H1 (cell line): ENCODE measurements around the gene DAB2IP.

Experiments used
- CEBPB ChIP-seq: IDR thresholded peaks from 2 replicates; pipeline ENCODE4 v1.6.1; 2012; ENCODE audit warnings: low read depth, low read length
- CREB1 ChIP-seq: IDR thresholded peaks from 2 replicates; pipeline ENCODE4 v1.6.1; 2012; ENCODE audit warnings: inconsistent platforms
- CTCF ChIP-seq, 3 experiments: IDR thresholded peaks; 1 replicate in 2 of 3; 2 replicates in 1 of 3; pipeline versions ENCODE4 v1.5.1 to v1.6.1; 2011; ENCODE audit warnings: low read length in 3 of 3, mild to moderate bottlenecking in 3 of 3, inconsistent platforms in 2 of 3, low read depth in 1 of 3, moderate library complexity in 1 of 3; ENCODE audit not compliant: insufficient read depth in 1 of 3; ENCODE audit errors: control extremely low read depth in 1 of 3
- EP300 ChIP-seq, 2 experiments: IDR thresholded peaks; 1 replicate in 1 of 2; 2 replicates in 1 of 2; pipeline ENCODE4 v1.6.1; 2011 to 2012; ENCODE audit warnings: low read depth in 2 of 2, low read length in 2 of 2, mild to moderate bottlenecking in 2 of 2, borderline replicate concordance in 1 of 2, inconsistent platforms in 1 of 2, moderate library complexity in 1 of 2
- EZH2 ChIP-seq: fragments of 200-600 bp; sonication (generic); IDR thresholded peaks from 2 replicates; pipeline ENCODE4 v1.7.1; 2012; ENCODE audit warnings: low read depth, mild to moderate bottlenecking, moderate library complexity, low read length, inconsistent platforms; ENCODE audit not compliant: severe bottlenecking
- FOSL1 ChIP-seq: IDR thresholded peaks from 2 replicates; pipeline ENCODE4 v1.6.1; 2011; ENCODE audit warnings: mild to moderate bottlenecking, low read depth, low read length, moderate library complexity; ENCODE audit not compliant: insufficient read depth
- JUND ChIP-seq: IDR thresholded peaks from 2 replicates; pipeline ENCODE4 v1.6.1; 2011; ENCODE audit warnings: mild to moderate bottlenecking, improper control_type of control experiment, low read length
- PHF8 ChIP-seq: fragments of 200-600 bp; sonication (generic); conservative IDR thresholded peaks from 2 replicates; pipeline ENCODE4 v1.7.1; 2012; ENCODE audit warnings: low read depth, mild to moderate bottlenecking, inconsistent platforms, low read length, moderate library complexity
- POLR2A ChIP-seq, 2 experiments: IDR thresholded peaks; 1 replicate in 1 of 2; 2 replicates in 1 of 2; pipeline ENCODE4 v1.6.1; 2011; ENCODE audit warnings: low read depth in 2 of 2, low read length in 2 of 2, mild to moderate bottlenecking in 2 of 2; ENCODE audit errors: control extremely low read depth in 1 of 2
- POLR2AphosphoS5 ChIP-seq: IDR thresholded peaks from 2 replicates; pipeline ENCODE4 v1.6.1; 2011; ENCODE audit warnings: low read depth, low read length
- TAF1 ChIP-seq: IDR thresholded peaks from 2 replicates; pipeline ENCODE4 v1.6.1; 2011; ENCODE audit warnings: mild to moderate bottlenecking, low read depth, low read length
- TEAD4 ChIP-seq: IDR thresholded peaks from 2 replicates; pipeline ENCODE4 v1.6.1; 2012; ENCODE audit warnings: low read depth, low read length, inconsistent platforms, mixed read lengths
- YY1 ChIP-seq: IDR thresholded peaks from 2 replicates; pipeline ENCODE4 v1.6.1; 2011; ENCODE audit warnings: low read depth, mild to moderate bottlenecking, low read length
- TF ChIP-seq, protein P1 (sequence below): IDR thresholded peaks from 2 replicates; pipeline ENCODE4 v1.6.1; 2012; ENCODE audit warnings: low read length, inconsistent platforms

DNA sequence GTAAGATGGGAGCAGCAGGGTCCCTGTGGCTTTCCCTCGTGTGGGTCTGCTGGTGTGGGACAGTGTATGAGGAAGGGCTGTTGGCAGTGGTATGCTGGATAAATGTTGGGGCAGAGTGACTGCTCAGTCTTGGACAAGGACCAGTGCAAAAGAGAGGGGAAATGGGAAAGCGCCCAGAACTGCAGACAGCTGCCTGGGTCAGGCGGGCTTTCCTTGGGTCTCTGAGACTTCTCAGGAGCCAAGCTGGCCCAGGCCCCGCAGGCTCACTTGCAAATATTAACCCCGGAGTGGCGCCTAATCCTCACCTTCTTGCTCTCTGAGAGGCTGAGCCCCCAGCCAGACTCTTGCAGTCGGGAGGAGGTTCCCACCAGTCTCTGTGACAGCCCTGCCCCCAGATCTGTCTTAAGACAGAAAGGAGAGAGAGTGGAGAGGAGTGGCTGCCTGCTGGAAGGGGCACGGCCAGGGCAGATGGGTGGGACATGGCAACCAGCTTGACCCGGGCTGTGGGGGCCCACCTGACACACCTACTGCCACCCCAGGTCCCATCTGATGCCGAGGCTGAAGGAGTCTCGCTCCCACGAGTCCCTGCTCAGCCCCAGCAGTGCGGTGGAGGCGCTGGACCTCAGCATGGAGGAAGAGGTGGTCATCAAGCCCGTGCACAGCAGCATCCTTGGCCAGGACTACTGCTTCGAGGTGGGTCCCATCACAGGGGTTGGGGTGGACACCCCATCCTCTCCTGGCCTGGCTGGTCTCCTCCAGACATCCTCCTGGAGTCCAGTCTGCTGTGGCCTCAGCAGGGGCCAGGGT, 105.2 kb downstream of the DAB2IP start:
- TF ChIP-seq CTCF (IDR thresholded peaks at IDR 0.05; ENCODE audit: control extremely low read depth in 1 of 3, insufficient read depth in 1 of 3, low read depth in 1 of 3, low read length in 3 of 3) (no peak), FOSL1 (no peak), EZH2 (no peak), JUND (no peak), CEBPB (no peak), POLR2A (IDR thresholded peaks at IDR 0.05; ENCODE audit: control extremely low read depth in 1 of 2, low read depth in 2 of 2, low read length in 2 of 2) (no peak), EP300 (IDR thresholded peaks at IDR 0.05; ENCODE audit: borderline replicate concordance in 1 of 2, low read depth in 2 of 2, low read length in 2 of 2) (no peak), TEAD4 (no peak), YY1 (no peak), TAF1 (no peak), PHF8 (no peak), CREB1 (no peak), POLR2AphosphoS5 (no peak)
- TF ChIP-seq, protein P1, sequence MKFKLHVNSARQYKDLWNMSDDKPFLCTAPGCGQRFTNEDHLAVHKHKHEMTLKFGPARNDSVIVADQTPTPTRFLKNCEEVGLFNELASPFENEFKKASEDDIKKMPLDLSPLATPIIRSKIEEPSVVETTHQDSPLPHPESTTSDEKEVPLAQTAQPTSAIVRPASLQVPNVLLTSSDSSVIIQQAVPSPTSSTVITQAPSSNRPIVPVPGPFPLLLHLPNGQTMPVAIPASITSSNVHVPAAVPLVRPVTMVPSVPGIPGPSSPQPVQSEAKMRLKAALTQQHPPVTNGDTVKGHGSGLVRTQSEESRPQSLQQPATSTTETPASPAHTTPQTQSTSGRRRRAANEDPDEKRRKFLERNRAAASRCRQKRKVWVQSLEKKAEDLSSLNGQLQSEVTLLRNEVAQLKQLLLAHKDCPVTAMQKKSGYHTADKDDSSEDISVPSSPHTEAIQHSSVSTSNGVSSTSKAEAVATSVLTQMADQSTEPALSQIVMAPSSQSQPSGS = no peak
